Measurements from ENCODE around the gene GDI1.

- TF ChIP-seq, protein P1, sequence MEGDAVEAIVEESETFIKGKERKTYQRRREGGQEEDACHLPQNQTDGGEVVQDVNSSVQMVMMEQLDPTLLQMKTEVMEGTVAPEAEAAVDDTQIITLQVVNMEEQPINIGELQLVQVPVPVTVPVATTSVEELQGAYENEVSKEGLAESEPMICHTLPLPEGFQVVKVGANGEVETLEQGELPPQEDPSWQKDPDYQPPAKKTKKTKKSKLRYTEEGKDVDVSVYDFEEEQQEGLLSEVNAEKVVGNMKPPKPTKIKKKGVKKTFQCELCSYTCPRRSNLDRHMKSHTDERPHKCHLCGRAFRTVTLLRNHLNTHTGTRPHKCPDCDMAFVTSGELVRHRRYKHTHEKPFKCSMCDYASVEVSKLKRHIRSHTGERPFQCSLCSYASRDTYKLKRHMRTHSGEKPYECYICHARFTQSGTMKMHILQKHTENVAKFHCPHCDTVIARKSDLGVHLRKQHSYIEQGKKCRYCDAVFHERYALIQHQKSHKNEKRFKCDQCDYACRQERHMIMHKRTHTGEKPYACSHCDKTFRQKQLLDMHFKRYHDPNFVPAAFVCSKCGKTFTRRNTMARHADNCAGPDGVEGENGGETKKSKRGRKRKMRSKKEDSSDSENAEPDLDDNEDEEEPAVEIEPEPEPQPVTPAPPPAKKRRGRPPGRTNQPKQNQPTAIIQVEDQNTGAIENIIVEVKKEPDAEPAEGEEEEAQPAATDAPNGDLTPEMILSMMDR (conservative IDR thresholded peaks at IDR 0.05) = no peak
- no peak for TF ChIP-seq EZH2 (IDR thresholded peaks at IDR 0.05; ENCODE audit: low read depth)
Measured at GRCh38 chrX:154439841-154440240, 2.9 kb downstream of the GDI1 start.

All from PC-9 (cell line).